Measurements from ENCODE around the gene ZSCAN1.

- TF ChIP-seq CTCF (IDR thresholded peaks at IDR 0.05) = no peak
- no peak for TF ChIP-seq POLR2A (IDR thresholded peaks at IDR 0.05; ENCODE audit: low read depth)
- no peak for TF ChIP-seq POLR2AphosphoS5 (IDR thresholded peaks at IDR 0.05)
These were observed 4.3 kb downstream of the ZSCAN1 start for GRCh38 chr19:58037927-58038687.
